Activated CD4-positive, CD25-positive, alpha-beta regulatory T cell treated with anti-CD3 and anti-CD28 coated beads, Interleukin-2, amount 50 U/mL, for 72 hours (primary cell): Measurements from ENCODE around the gene TMEM59L.
A peak's percentile ranks its signal among the peaks of the same experiment; 100 is the strongest.

Experiments
- DNase-seq: peaks from one replicate; pipeline ENCODE4 v3.0.0; 2021

The TMEM59L gene

GRCh38 chr19:18609717-18610051 lies 3.0 kb upstream of the TMEM59L start:
- DNase-seq: no peak

GRCh38 chr19:18610245-18610555 lies 2.5 kb upstream of the TMEM59L start:
- DNase-seq: no peak

DNA sequence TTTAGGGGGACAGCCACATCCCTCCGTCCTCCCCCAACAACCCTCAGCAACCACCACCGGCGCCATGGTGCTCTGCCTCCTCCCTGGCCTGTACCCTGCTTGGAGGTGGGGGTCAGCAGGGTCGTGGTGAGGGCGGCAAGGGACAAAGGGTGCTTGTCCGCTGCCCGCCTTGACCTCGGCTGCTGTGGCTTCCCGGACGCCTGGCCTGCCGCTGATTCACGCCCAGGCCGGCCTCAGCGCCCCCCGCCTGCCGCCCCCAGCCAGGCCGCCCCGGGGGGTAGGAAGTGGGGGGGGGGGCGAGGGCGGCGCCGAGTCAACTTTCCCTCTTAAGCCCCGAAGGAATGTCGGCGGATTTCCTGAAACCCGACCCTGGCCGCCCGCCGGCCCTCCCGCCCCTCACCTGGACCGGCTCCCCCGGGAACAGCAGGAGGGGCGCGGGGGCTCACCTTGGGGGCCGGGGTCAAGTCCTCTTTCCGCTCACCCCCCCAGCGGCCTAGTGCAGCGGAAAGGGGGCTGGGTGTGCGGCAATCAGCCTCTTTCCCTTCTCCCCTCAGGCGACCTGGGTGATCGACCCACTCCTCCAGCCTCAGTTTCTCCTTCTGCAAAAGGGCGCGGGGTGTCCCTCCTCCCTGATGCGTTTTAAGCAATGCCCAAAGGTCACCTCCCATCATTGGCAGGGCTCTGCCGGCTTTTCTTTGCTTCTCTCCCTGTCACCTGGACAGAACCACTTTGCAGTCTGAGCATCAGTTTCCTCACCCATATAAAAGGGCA lies 1.9 kb upstream of the TMEM59L start:
- no peak for DNase-seq

GRCh38 chr19:18611327-18612050 lies 1.2 kb upstream of the TMEM59L start:
- DNase-seq: no peak

DNA sequence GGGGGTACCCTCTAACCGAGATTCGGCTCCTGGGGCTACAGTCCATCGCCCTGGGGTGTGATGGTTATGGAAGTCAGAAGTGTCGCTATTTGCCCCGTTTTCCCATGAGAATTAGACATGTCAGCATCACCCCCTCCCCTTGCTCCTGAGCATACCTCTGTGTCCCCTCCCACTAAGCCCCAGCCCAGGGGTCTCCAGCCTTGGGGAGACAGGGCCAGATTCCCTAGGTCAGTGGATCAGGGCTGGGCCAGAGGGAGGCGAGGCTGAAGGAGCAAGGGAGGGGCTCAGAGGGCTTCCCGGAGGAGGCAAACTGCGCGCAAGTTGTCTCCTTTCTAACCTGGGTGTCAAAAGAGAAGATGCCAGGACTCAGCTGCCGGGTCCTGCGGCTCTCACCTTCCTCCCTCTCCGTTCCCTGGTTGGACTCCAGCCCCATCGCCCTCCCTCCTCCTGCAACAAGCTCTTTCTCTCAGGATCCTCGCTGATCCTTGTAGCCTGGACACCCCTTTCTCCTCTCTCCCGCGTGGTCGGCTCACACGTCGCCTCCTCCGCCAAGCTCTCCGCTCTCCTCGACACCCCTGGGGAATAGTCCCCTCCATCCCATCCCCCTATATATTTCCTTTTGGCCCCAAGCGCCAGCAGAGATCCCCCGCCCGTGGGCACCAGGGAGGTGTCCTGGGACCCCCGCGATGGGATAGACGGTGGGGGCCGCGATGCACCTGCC lies 459 bp upstream of the TMEM59L start:
- DNase-seq: no peak

GRCh38 chr19:18613589-18614234 lies 1.0 kb downstream of the TMEM59L start:
- DNase-seq: no peak

- DNase-seq: no peak
Measured at GRCh38 chr19:18616023-18616422, 3.4 kb downstream of the TMEM59L start.

DNA sequence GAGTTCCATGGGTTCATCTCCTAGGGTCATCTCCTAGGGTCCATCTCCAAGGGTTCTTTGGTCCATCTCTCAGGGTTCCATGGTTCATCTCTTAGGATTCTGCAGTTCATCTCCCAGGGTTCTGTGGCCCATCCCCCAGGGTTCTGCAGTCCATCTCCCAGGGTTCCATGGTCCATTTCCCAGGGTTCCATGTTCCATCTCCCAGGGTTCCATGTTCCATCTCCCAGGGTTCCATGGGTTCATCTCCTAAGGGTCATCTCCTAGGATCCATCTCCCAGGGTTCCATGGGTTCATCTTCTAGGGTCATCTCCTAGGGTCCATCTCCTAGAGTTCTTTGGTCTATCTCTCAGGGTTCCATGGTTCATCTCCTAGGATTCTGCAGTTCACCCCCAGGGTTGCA lies 4.9 kb downstream of the TMEM59L start:
- no peak for DNase-seq

DNA sequence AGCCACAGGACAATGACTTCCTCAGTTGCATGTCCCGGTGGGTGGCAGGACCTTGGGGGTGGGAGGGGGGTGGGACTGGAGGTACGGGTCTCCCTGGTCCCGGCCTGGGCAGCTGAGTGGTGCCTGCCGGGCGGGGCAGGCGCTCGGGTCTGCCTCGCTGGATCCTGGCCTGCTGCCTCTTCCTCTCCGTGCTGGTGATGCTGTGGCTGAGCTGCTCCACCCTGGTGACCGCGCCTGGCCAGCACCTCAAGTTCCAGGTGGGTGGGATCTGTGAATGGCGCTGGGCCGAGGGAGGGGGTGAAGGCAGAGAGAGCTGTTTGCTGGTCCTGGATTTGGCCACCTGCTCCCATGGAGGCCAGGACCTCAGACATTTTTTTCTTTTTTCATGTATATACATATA lies 5.6 kb downstream of the TMEM59L start:
- no peak for DNase-seq

DNA sequence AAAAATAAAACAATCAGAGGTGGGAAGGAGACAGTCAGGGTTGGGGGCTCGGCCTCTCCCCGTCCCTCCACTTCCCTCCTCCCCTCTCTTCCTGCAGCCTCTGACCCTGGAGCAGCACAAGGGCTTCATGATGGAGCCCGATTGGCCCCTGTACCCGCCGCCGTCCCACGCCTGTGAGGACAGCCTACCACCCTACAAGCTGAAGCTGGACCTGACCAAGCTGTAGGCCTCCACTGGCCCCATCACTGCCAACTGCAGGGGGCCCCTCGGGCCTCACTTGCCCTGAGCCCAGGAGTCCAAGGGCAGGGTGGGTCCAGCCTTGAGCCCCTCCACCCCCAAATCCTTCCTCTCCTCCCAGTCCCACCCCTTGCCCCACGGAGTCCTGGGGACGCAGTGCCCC lies 7.6 kb downstream of the TMEM59L start:
- DNase-seq: no peak

DNA sequence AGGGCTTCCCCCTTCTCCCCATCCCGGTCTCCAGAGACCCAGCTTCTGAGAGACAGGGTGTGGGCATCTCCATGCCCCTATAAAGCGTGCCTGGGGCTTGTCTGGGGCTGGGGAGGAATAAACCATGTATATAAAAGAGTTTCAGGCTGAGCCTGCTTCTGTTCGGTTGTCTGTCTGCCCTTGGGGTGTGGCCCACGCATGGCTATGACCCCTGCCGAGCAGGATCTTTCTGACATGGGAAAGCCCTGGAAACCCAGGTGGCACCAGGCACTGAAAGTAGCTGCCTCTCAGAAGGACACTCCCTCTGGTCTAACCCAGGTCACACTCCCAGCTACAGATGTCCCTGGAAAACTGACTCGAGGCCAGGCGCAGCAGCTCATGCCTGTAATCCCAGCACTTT lies 8.2 kb downstream of the TMEM59L start:
- no peak for DNase-seq

DNA sequence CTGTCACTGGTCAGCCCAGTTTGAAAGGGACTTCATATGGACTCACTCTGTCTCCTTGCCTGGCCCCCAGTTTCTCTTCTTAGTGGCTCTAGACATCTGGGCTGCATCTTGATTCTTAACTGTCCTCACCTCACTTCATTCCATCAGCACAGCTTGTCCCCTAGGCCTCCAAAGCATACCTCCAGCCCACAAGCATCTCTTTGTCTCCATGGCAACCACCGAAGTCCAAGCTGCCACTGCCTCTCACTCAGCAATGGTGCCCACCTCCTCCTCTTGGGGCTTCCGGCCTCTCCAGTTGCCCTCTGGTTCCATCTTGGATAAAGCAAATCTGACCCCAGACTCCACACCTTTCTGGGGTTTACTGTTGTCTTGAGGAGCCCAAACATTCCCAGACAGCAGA lies 14.2 kb downstream of the TMEM59L start:
- no peak for DNase-seq

DNA sequence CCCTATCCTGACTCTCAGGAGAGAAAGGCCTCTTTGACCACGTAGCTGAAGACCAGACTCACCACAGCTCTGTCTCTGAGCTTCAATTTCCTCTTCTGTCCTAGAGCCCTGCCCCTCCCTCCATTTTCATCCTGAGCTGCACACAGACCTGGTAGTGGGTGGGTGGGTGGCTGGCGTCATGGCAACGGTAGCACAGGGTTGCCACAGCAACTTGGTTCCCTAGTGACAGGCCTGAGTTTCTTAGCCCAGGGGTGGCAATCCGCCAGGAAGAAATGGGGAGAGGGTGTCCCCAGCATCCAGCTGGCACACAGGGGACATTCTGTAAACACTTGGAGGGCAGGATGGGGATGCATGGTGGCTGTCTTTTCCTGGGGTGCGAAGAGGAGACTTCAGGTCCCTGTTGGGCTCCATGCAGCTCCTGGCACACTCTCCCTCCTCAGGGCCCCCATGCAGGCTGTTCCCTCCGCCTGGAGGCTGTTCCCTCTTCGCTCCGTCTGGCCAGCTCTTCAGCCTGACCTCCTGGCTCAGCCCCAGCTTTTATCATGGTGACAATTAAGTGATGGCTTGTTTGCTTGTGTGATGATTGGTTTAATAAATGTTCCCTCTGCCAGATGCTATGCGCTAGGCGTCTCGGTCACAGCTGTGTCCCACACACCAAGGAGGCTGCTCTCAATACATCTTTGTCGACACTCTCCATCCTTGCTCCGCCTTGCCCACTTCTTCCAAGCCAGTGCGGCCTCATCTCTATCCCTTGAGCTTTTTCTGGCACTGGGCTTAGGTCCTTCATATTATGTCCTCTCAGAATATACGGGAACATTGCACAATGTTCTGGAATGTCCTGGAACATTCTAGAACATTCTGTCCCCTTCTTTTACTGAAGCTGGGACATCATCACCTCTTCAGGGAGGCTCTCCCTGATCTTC lies 16.8 kb downstream of the TMEM59L start:
- DNase-seq: no peak

- DNase-seq: no peak
Measured at GRCh38 chr19:18633321-18633720, 20.7 kb downstream of the TMEM59L start.

GRCh38 chr19:18634612-18635297 lies 22.1 kb downstream of the TMEM59L start:
- DNase-seq: no peak

GRCh38 chr19:18635831-18636182 lies 23.1 kb downstream of the TMEM59L start:
- DNase-seq: no peak

DNA sequence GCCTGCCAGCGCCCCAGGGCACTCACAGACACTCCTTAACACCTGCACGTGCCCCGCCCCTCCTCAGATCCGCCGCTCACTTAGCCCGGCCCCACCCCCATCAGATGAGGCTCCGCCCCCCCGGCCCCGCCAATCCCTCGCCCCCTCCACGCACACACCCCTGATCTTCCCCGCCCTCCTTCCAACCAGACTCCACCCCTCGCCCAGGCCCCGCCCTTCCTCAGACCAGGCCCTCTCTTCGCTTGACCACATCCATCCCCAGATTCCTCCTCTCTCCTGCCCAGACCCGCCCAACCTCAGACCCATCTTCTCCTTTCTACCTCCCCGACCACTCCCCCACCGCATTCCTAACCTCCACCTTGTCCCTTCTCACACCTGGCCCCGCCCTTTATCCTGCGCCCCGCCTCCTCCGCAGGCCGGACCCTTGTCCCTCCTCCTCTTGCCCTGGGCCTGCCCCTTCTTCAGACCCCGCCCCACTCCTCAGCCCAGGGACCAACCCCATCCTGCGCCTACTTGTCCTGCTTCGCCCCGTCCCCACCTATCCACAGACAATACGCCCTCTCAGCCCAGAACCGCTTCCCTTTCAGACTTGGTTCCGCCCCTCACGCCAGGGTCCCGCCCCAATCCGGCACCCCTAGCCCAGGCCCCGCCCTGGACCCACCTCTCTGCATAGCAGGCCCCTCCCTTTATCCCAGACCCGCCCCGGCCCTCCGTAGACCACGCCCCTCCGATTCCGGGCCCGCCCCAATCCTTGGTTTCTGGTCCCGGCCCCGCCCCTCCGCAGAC lies 23.7 kb downstream of the TMEM59L start:
- peak; percentile 99 for DNase-seq

DNA sequence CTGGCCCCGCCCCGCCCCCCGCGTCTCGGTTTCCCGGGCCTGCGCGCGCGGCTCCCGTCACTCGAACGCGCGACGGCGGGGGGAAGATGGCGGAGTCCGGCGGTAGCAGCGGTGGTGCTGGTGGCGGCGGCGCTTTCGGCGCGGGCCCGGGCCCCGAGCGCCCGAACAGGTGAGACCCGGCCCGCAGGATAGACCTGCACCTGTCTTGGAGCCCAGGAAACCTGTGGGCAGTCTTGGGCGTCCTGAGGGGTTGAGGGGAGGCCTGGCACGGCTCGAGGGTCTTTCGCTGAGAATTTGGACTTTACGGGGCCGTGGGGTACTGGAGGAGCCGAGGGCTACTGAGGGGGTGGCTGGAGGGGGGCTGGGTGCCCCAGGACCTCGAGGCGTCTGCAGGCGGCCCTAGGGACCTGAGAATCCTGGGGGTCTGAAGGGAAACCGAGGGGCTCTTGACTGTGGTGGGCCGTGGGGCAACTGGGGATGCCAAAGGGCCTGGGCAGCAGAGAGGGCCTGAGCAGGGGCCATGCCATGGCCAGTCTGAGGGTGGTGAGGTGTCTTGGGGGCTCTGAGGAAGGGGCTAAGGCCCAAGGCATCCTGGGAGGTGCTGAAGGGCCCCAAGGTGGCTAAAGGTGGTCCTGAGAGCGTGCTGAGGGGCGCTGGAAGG lies 24.4 kb downstream of the TMEM59L start, which contains the start of gene KLHL26:
Gene KLHL26 (plus strand): TSS at position 60 of the 661 bp plus-strand sequence. CDS start 27 bp downstream, at position 87.
- peak; percentile 36 for DNase-seq

DNA sequence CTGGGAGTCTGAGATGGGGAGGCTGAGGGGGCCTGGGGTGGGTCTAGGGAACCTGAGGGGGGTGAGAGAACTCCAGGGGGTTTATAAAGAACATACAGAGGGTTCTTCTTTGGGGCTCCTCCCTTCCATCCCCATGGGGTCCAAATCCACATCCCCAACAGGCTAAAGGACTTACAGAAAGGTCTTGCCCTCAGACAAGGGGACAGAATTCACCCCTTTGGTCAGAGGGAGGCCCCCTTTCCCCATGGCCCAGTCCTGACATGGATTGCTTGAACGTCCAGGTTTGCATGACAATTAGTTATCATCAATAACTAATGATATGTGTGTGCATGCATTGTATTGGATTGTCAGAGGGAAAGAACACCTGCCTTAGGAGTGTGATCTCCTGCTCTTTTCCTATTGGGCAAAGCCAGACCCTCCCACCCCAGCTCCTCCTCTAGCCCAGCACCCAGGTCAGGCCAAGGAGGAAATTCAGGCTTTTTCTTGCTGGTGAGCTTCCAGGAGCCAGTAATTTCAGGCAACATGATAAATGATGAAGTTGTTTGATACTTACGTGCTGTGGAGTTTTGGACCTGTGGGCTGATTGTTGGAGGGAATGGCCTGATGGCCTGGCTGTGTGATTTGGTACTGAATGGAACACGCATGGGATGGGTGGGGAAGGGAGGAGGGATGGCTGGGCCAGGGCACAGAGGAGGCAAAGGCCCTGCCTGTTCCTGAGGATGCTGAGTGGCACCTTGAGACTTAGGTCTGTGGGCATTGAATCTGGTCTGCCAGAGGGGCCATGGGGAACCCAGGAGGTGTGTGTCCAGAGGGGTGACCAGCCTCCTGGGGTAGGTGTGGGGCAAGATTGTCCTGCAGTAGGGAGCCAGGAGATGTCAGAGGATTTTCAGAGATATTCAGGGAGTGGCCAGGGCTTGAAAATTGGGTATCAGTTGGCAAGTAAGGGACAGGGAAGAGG lies 25.3 kb downstream of the TMEM59L start:
- DNase-seq: no peak
